PFSK-1 (cell line): ENCODE data around the gene HPCAL1.

Experiments
- FOXP2 ChIP-seq: optimal IDR thresholded peaks from 2 replicates; pipeline ENCODE3; 2011; ENCODE audit warnings: borderline replicate concordance, control low read depth, inconsistent platforms; ENCODE audit not compliant: insufficient read depth; ENCODE audit errors: extremely low read length, extremely low read depth
- POLR2AphosphoS5 ChIP-seq: IDR thresholded peaks from 2 replicates; pipeline ENCODE4 v1.6.1; 2012; ENCODE audit warnings: low read depth, mild to moderate bottlenecking, control low read depth, low read length, moderate library complexity
- REST ChIP-seq, 2 experiments: IDR thresholded peaks; 2 replicates each; pipeline versions ENCODE4 v1.6.1 to v1.8.0; 2011 to 2012; ENCODE audit warnings: low read depth in 2 of 2, low read length in 2 of 2, control low read depth in 1 of 2, inconsistent platforms in 1 of 2, mild to moderate bottlenecking in 1 of 2, moderate library complexity in 1 of 2; ENCODE audit not compliant: insufficient read depth in 1 of 2
- SIN3A ChIP-seq: IDR thresholded peaks from 2 replicates; pipeline ENCODE4 v1.6.1; 2012; ENCODE audit warnings: mild to moderate bottlenecking, low read length, moderate library complexity, borderline replicate concordance; ENCODE audit not compliant: insufficient read depth
- TAF1 ChIP-seq: IDR thresholded peaks from 2 replicates; pipeline ENCODE4 v1.6.1; 2012; ENCODE audit warnings: low read length, control low read depth, borderline replicate concordance; ENCODE audit not compliant: insufficient read depth

The HPCAL1 gene

GRCh38 chr2:10452312-10452711 is 149.6 kb downstream of the HPCAL1 start:
- TF ChIP-seq POLR2AphosphoS5 (no peak), REST (IDR thresholded peaks at IDR 0.05; ENCODE audit: insufficient read depth in 1 of 2, low read depth in 2 of 2, low read length in 2 of 2) (no peak), FOXP2 (no peak), SIN3A (no peak), TAF1 (no peak)

- TF ChIP-seq TAF1 (no peak), FOXP2 (no peak), SIN3A (no peak), REST (IDR thresholded peaks at IDR 0.05; ENCODE audit: insufficient read depth in 1 of 2, low read depth in 2 of 2, low read length in 2 of 2) (no peak), POLR2AphosphoS5 (no peak)
Observed at GRCh38 chr2:10452956-10453904, 150.5 kb downstream of the HPCAL1 start.

- TF ChIP-seq POLR2AphosphoS5 (no peak), FOXP2 (no peak), TAF1 (no peak), REST (IDR thresholded peaks at IDR 0.05; ENCODE audit: insufficient read depth in 1 of 2, low read depth in 2 of 2, low read length in 2 of 2) (no peak), SIN3A (no peak)
Observed at GRCh38 chr2:10453905-10454298, 151.2 kb downstream of the HPCAL1 start.

- TF ChIP-seq REST (IDR thresholded peaks at IDR 0.05; ENCODE audit: insufficient read depth in 1 of 2, low read depth in 2 of 2, low read length in 2 of 2) (no peak), FOXP2 (no peak), TAF1 (no peak), SIN3A (no peak), POLR2AphosphoS5 (no peak)
Observed at GRCh38 chr2:10454505-10454904, 151.8 kb downstream of the HPCAL1 start.
